ENCODE measurements around the gene CCDC7.

DNA sequence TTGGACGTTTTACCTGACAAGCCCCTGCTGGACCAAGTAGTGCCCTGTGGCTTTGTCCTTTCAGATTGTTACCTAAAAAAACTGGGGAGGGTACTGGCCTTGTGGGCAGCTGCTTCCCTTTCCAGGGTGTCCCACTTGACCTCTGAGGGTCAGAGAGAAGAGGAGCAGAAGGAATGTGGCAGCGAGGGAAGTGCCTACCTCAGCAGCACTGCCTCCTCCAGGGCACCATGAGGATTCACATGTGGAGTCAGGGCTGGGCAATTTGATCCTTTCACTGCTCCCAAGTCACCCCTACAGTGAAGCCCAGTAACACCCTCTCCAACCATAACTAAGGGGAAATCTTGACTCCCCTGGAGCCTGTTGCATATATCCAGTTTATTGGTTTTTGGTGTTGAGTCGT is 447.5 kb downstream of the CCDC7 start:
- no peak for TF ChIP-seq EZH2 (IDR thresholded peaks at IDR 0.05; ENCODE audit: borderline replicate concordance, low read depth, low read length, severe bottlenecking)
- TF ChIP-seq, protein P1, sequence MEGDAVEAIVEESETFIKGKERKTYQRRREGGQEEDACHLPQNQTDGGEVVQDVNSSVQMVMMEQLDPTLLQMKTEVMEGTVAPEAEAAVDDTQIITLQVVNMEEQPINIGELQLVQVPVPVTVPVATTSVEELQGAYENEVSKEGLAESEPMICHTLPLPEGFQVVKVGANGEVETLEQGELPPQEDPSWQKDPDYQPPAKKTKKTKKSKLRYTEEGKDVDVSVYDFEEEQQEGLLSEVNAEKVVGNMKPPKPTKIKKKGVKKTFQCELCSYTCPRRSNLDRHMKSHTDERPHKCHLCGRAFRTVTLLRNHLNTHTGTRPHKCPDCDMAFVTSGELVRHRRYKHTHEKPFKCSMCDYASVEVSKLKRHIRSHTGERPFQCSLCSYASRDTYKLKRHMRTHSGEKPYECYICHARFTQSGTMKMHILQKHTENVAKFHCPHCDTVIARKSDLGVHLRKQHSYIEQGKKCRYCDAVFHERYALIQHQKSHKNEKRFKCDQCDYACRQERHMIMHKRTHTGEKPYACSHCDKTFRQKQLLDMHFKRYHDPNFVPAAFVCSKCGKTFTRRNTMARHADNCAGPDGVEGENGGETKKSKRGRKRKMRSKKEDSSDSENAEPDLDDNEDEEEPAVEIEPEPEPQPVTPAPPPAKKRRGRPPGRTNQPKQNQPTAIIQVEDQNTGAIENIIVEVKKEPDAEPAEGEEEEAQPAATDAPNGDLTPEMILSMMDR (IDR thresholded peaks at IDR 0.05; ENCODE audit: borderline replicate concordance, extremely low read depth, low read length, poor library complexity, severe bottlenecking), result no peak
